ENCODE data around the gene LPIN1. TPM values are rescaled to one million over a fixed set of nuclear protein-coding genes. Genes with fewer than 3 reads are reported as not detected.
A peak's percentile ranks its signal among the peaks of the same experiment; 100 is the strongest.

The LPIN1 gene
- total RNA-seq, 2 experiments from 2014 or later: 54.0 to 57.8 TPM

- CTCF ChIA-PET: no interaction called here
- Mint-ChIP-seq H3K36me3 (ENCODE audit: low read depth) (peaks cover 68% of the 10 kb centered on the region), H3K27me3 (no peaks in the 10 kb centered on the region)
Observed at GRCh38 chr2:11762031-11762430, 15.6 kb downstream of the LPIN1 start.

GRCh38 chr2:11762799-11763461, 16.5 kb downstream of the LPIN1 start:
- ChIA-PET POLR2A (no interaction called here), CTCF (interaction anchor here (1.3 to 2.0 kb wide), 2 partner anchors 17 to 22 kb away, joined by 3 to 7 read pairs; no protein-coding TSS in a partner anchor)
- peaks cover 26% of the 10 kb centered on the region for H3K4me1 Mint-ChIP-seq
- no peak overlapping the region for H3K4me3 Mint-ChIP-seq
- no peaks in the 10 kb centered on the region for H3K27me3 Mint-ChIP-seq
- H3K36me3 Mint-ChIP-seq (ENCODE audit: low read depth): peaks cover 71% of the 10 kb centered on the region
- H3K9me3 Mint-ChIP-seq: no peaks in the 10 kb centered on the region
- DNase-seq: no peak
- no peak overlapping the region for H3K27ac Mint-ChIP-seq

More at GRCh38 chr2:11762031-11762430, 15.6 kb downstream of the LPIN1 start:
- Mint-ChIP-seq H3K27ac (no peak overlapping the region), H3K9me3 (no peaks in the 10 kb centered on the region), H3K4me1 (peaks cover 35% of the 10 kb centered on the region), H3K4me3 (no peak overlapping the region)
- DNase-seq: no peak
- POLR2A ChIA-PET: interaction anchor here (0.9 kb wide), 1 partner anchor 15 kb away, joined by 3 read pairs; no protein-coding TSS in a partner anchor

- H3K9me3 Mint-ChIP-seq: no peaks in the 10 kb centered on the region
- DNase-seq: no peak
- H3K36me3 Mint-ChIP-seq (ENCODE audit: low read depth): peaks cover 67% of the 10 kb centered on the region
- ChIA-PET POLR2A (interaction anchor here (1.3 to 2.0 kb wide), 2 partner anchors 11 to 13 kb away, joined by 5 to 9 read pairs; no protein-coding TSS in a partner anchor), CTCF (interaction anchor here (1.3 to 2.1 kb wide), 4 partner anchors 10 to 17 kb away, joined by 3 to 7 read pairs (median 6); no protein-coding TSS in a partner anchor)
- no peak overlapping the region for H3K27ac Mint-ChIP-seq
- no peaks in the 10 kb centered on the region for H3K27me3 Mint-ChIP-seq
- no peak overlapping the region for H3K4me3 Mint-ChIP-seq
- H3K4me1 Mint-ChIP-seq: peaks cover 12% of the 10 kb centered on the region
Observed at GRCh38 chr2:11764359-11764758, 17.9 kb downstream of the LPIN1 start.

- DNase-seq: no peak
- no peaks in the 10 kb centered on the region for H3K27me3 Mint-ChIP-seq
- POLR2A ChIA-PET: interaction anchor here (1.3 to 2.0 kb wide), 3 partner anchors 9 to 14 kb away, joined by 5 to 9 read pairs (median 7); no protein-coding TSS in a partner anchor
- H3K9me3 Mint-ChIP-seq: no peaks in the 10 kb centered on the region
- CTCF ChIA-PET: interaction anchor here (1.3 to 2.1 kb wide), 4 partner anchors 11 to 18 kb away, joined by 3 to 7 read pairs (median 6); no protein-coding TSS in a partner anchor
- H3K4me3 Mint-ChIP-seq: no peak overlapping the region
- H3K27ac Mint-ChIP-seq: no peak overlapping the region
- H3K4me1 Mint-ChIP-seq: peaks cover 12% of the 10 kb centered on the region
- peaks cover 72% of the 10 kb centered on the region for H3K36me3 Mint-ChIP-seq (ENCODE audit: low read depth)
Observed at GRCh38 chr2:11764920-11765319, 18.5 kb downstream of the LPIN1 start.

GRCh38 chr2:11765501-11765900, 19.1 kb downstream of the LPIN1 start:
- H3K27ac Mint-ChIP-seq: no peak overlapping the region
- H3K36me3 Mint-ChIP-seq (ENCODE audit: low read depth): peaks cover 77% of the 10 kb centered on the region
- ChIA-PET POLR2A (interaction anchor here (1.6 to 2.0 kb wide), 2 partner anchors 9 to 12 kb away, joined by 7 to 9 read pairs; no protein-coding TSS in a partner anchor), CTCF (interaction anchor here (1.3 to 2.7 kb wide), 3 partner anchors 13 to 18 kb away, joined by 3 to 8 read pairs (median 6); no protein-coding TSS in a partner anchor)
- no peaks in the 10 kb centered on the region for H3K9me3 Mint-ChIP-seq
- H3K27me3 Mint-ChIP-seq: no peaks in the 10 kb centered on the region
- H3K4me1 Mint-ChIP-seq: peaks cover 12% of the 10 kb centered on the region
- DNase-seq: no peak
- H3K4me3 Mint-ChIP-seq: no peak overlapping the region

- H3K9me3 Mint-ChIP-seq: no peaks in the 10 kb centered on the region
- CTCF ChIA-PET: interaction anchor here (2.1 to 2.7 kb wide), 2 partner anchors 14 to 19 kb away, joined by 6 to 8 read pairs; no protein-coding TSS in a partner anchor
- H3K36me3 Mint-ChIP-seq (ENCODE audit: low read depth): peaks cover 78% of the 10 kb centered on the region
- POLR2A ChIA-PET: interaction anchor here (1.4 to 2.0 kb wide), 3 partner anchors 8 to 12 kb away, joined by 4 to 9 read pairs (median 7); no protein-coding TSS in a partner anchor
- DNase-seq: no peak
- peaks cover 10% of the 10 kb centered on the region for H3K4me1 Mint-ChIP-seq
- H3K27me3 Mint-ChIP-seq: no peaks in the 10 kb centered on the region
- H3K27ac Mint-ChIP-seq: peak overlapping the region; percentile 17
- H3K4me3 Mint-ChIP-seq: no peak overlapping the region
Observed at GRCh38 chr2:11766016-11766415, 19.6 kb downstream of the LPIN1 start.

GRCh38 chr2:11767779-11768178, 21.3 kb downstream of the LPIN1 start:
- no peak overlapping the region for H3K27ac Mint-ChIP-seq
- H3K4me3 Mint-ChIP-seq: no peak overlapping the region
- no peak for DNase-seq
- POLR2A ChIA-PET: interaction anchor here (1.4 kb wide), 1 partner anchor 14 kb away, joined by 4 read pairs; no protein-coding TSS in a partner anchor
- H3K9me3 Mint-ChIP-seq: no peaks in the 10 kb centered on the region
- no peaks in the 10 kb centered on the region for H3K27me3 Mint-ChIP-seq
- CTCF ChIA-PET: interaction anchor here (1.1 to 2.7 kb wide), 3 partner anchors 12 to 75 kb away, joined by 3 to 8 read pairs (median 4); no protein-coding TSS in a partner anchor
- H3K36me3 Mint-ChIP-seq (ENCODE audit: low read depth): peaks cover 84% of the 10 kb centered on the region
- H3K4me1 Mint-ChIP-seq: peaks cover 6% of the 10 kb centered on the region

GRCh38 chr2:11768946-11769345, 22.5 kb downstream of the LPIN1 start:
- Mint-ChIP-seq H3K9me3 (no peaks in the 10 kb centered on the region), H3K4me3 (no peak overlapping the region), H3K27me3 (no peaks in the 10 kb centered on the region), H3K36me3 (ENCODE audit: low read depth) (peaks cover 88% of the 10 kb centered on the region), H3K27ac (no peak overlapping the region), H3K4me1 (peaks cover 15% of the 10 kb centered on the region)
- CTCF ChIA-PET: interaction anchor here (1.1 kb wide), 1 partner anchor 76 kb away, joined by 4 read pairs; no protein-coding TSS in a partner anchor
- DNase-seq: no peak
- POLR2A ChIA-PET: no interaction called here

- no peak overlapping the region for H3K27ac Mint-ChIP-seq
- POLR2A ChIA-PET: interaction anchor here (1.1 kb wide), 1 partner anchor 22 kb away, joined by 4 read pairs; the partner anchor contains the start of gene LPIN1
Observed at GRCh38 chr2:11769516-11769915, 23.1 kb downstream of the LPIN1 start.

GRCh38 chr2:11770531-11771188, 24.2 kb downstream of the LPIN1 start:
- ChIA-PET POLR2A (interaction anchor here (0.7 to 1.1 kb wide), 2 partner anchors 24 kb away, joined by 3 to 4 read pairs; partner anchors contain the start of gene LPIN1), CTCF (interaction anchor here (0.9 to 1.3 kb wide), 3 partner anchors 9 to 32 kb away, joined by 3 read pairs; no protein-coding TSS in a partner anchor)
- peak overlapping the region; percentile 27 for H3K27ac Mint-ChIP-seq
- DNase-seq: no peak
- H3K4me1 Mint-ChIP-seq: peaks cover 30% of the 10 kb centered on the region
- H3K4me3 Mint-ChIP-seq: no peak overlapping the region
- H3K9me3 Mint-ChIP-seq: no peaks in the 10 kb centered on the region
- H3K36me3 Mint-ChIP-seq (ENCODE audit: low read depth): peaks cover 87% of the 10 kb centered on the region
- H3K27me3 Mint-ChIP-seq: no peaks in the 10 kb centered on the region

More at GRCh38 chr2:11769516-11769915, 23.1 kb downstream of the LPIN1 start:
- Mint-ChIP-seq H3K4me1 (peaks cover 20% of the 10 kb centered on the region), H3K27me3 (no peaks in the 10 kb centered on the region), H3K36me3 (ENCODE audit: low read depth) (peaks cover 89% of the 10 kb centered on the region), H3K9me3 (no peaks in the 10 kb centered on the region), H3K4me3 (no peak overlapping the region)
- CTCF ChIA-PET: interaction anchor here (1.0 kb wide), 1 partner anchor 10 kb away, joined by 3 read pairs; no protein-coding TSS in a partner anchor
- no peak for DNase-seq

- Mint-ChIP-seq H3K4me3 (no peak overlapping the region), H3K9me3 (no peaks in the 10 kb centered on the region), H3K27ac (no peak overlapping the region), H3K4me1 (peaks cover 28% of the 10 kb centered on the region), H3K36me3 (ENCODE audit: low read depth) (peaks cover 72% of the 10 kb centered on the region), H3K27me3 (no peaks in the 10 kb centered on the region)
- POLR2A ChIA-PET: no interaction called here
- no peak for DNase-seq
- CTCF ChIA-PET: interaction anchor here (0.9 to 1.3 kb wide), 3 partner anchors 27 to 88 kb away, joined by 3 read pairs; no protein-coding TSS in a partner anchor
Observed at GRCh38 chr2:11771971-11772615, 25.7 kb downstream of the LPIN1 start.

GRCh38 chr2:11773111-11773510, 26.7 kb downstream of the LPIN1 start:
- no peak for DNase-seq
- POLR2A ChIA-PET: interaction anchor here (1.0 to 2.8 kb wide), 5 partner anchors 7 to 27 kb away, joined by 3 to 39 read pairs (median 7); partner anchors contain the start of gene LPIN1
- Mint-ChIP-seq H3K27me3 (no peaks in the 10 kb centered on the region), H3K4me3 (no peak overlapping the region), H3K27ac (peak overlapping the region; percentile 69), H3K36me3 (ENCODE audit: low read depth) (peaks cover 73% of the 10 kb centered on the region), H3K4me1 (peaks cover 39% of the 10 kb centered on the region), H3K9me3 (no peaks in the 10 kb centered on the region)
- CTCF ChIA-PET: interaction anchor here (1.4 to 2.5 kb wide), 3 partner anchors 28 to 80 kb away, joined by 6 to 18 read pairs (median 11); partner anchors contain the start of gene LPIN1

All from activated CD4-positive, alpha-beta memory T cell treated with anti-CD3 and anti-CD28 coated beads, Interleukin-2, amount 10 ng/mL, durations not matched to agents 7 days and 5 days (primary cell).